Epithelial cell of proximal tubule (primary cell): ENCODE measurements around the gene DKC1. TPM values are rescaled to one million over a fixed set of nuclear protein-coding genes. Genes with fewer than 3 reads are reported as not detected.

Source experiments
- DNase-seq: peaks from one replicate; pipeline ENCODE4 v3.0.0-alpha.2; 2011; ENCODE audit warnings: low read depth
- H3K4me3 ChIP-seq: 2 replicates; pipeline ENCODE4 v1.5.1; 2011; ENCODE audit warnings: low read depth, mild to moderate bottlenecking, low read length
- total RNA-seq: library from RNA; depleted of rRNA; stranded (reverse); fragments of >200 nt; gene quantifications from 2 replicates; pipeline ENCODE4 v1.2.3, GENCODE V29; 2015
- TF ChIP-seq, protein P1 (sequence below): conservative IDR thresholded peaks from 2 replicates; pipeline ENCODE4 v1.5.1; 2012; ENCODE audit warnings: low read depth, mild to moderate bottlenecking, low read length

Gene DKC1
- total RNA-seq, 1 donor from 2014 or later, result 41.2 TPM

DNA sequence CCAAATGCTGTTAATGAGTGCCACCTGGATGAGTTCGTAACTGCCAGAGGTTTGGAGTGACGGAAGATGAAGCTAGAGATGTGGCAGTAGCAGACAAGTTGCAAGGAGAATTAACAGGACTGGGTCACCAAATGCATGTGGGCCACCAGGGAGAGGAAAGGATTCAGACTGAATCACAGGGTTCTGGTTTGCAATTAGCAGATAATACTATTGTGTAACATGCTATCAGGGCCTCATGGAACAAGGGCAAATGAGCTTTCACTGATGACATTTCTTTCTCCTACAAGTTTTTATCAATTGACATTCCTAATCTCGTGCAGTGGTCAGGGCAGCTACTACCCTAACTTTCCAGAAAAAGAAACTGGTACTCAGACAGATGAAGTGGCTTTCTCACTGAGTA is 33.2 kb upstream of the DKC1 start:
- TF ChIP-seq, protein P1, sequence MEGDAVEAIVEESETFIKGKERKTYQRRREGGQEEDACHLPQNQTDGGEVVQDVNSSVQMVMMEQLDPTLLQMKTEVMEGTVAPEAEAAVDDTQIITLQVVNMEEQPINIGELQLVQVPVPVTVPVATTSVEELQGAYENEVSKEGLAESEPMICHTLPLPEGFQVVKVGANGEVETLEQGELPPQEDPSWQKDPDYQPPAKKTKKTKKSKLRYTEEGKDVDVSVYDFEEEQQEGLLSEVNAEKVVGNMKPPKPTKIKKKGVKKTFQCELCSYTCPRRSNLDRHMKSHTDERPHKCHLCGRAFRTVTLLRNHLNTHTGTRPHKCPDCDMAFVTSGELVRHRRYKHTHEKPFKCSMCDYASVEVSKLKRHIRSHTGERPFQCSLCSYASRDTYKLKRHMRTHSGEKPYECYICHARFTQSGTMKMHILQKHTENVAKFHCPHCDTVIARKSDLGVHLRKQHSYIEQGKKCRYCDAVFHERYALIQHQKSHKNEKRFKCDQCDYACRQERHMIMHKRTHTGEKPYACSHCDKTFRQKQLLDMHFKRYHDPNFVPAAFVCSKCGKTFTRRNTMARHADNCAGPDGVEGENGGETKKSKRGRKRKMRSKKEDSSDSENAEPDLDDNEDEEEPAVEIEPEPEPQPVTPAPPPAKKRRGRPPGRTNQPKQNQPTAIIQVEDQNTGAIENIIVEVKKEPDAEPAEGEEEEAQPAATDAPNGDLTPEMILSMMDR, result no peak
- DNase-seq, result no peak
- H3K4me3 ChIP-seq, result no peak overlapping the region

- peak; percentile 61 for DNase-seq
- TF ChIP-seq, protein P1, result no peak
- H3K4me3 ChIP-seq, result no peak overlapping the region
Observed at GRCh38 chrX:154730253-154730891, 32.3 kb upstream of the DKC1 start.

DNA sequence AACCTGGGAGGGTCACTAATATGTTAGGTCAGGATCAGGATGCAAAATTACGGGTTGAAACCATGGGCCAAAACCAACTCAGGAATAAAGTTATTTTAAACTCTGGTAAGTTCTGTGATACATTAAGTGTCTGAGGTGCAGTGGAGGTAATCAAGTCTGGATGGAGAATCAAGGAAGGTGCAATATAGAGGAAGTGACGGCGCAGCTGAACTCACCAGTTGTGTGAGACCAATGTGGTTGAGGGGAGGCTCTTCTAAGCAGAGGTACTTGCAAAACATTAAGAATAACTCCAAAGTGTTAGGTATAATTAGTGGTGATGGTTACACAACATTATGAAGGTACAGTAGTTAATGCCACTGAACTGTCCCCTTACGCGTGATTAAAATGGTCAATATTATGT is 31.5 kb upstream of the DKC1 start:
- TF ChIP-seq, protein P1, result no peak
- DNase-seq, result no peak
- H3K4me3 ChIP-seq, result no peak overlapping the region

GRCh38 chrX:154731881-154732280 is 30.8 kb upstream of the DKC1 start:
- DNase-seq, result no peak
- TF ChIP-seq, protein P1, result no peak
- no peak overlapping the region for H3K4me3 ChIP-seq

GRCh38 chrX:154732421-154733065 is 30.1 kb upstream of the DKC1 start:
- TF ChIP-seq, protein P1, result no peak
- DNase-seq, result no peak
- no peak overlapping the region for H3K4me3 ChIP-seq

DNA sequence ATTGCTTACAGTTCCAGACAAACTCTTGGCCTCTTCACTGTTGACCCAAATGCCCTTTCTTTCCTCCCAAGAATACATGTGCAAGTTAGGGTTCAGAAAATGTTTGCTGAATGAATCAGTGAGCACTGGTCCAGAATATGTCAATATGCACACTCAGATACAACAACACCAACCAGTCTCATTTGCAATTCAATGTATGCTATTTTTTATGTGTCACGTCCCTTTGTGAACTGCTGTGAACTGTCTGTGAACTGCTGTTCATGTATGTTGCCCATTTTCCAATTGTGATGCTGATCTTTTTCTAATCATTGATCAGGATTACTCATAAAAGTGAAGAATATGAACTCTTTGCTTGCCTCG is 29.6 kb upstream of the DKC1 start:
- no peak for DNase-seq
- H3K4me3 ChIP-seq, result no peak overlapping the region

More for the DNA sequence above, 29.6 kb upstream of the DKC1 start:
- TF ChIP-seq, protein P1, result no peak
